GM23248 (cell line): ENCODE measurements around the gene CERKL. TPM values are rescaled to one million over a fixed set of nuclear protein-coding genes. Genes with fewer than 3 reads are reported as not detected.

Experiments used
- DNase-seq: peaks from one replicate; pipeline ENCODE4 v3.0.0-alpha.2; 2015
- H2AFZ ChIP-seq: fragments of 200-600 bp; sonication (generic); 2 replicates; pipeline ENCODE4 v1.6.1; 2016; ENCODE audit warnings: antibody characterized with exemption
- H3F3A ChIP-seq: fragments of 200-600 bp; sonication (generic); 2 replicates; pipeline ENCODE4 v1.6.1; 2016; ENCODE audit warnings: mild to moderate bottlenecking, antibody characterized with exemption, mixed run types; ENCODE audit not compliant: insufficient read depth
- H3K27ac ChIP-seq: fragments of 200-600 bp; sonication (generic); 2 replicates; pipeline ENCODE4 v1.5.1; 2016; ENCODE audit warnings: mild to moderate bottlenecking
- H3K27me3 ChIP-seq: fragments of 200-600 bp; sonication (generic); replicated peaks from 2 replicates; pipeline ENCODE4 v1.6.1; 2016; ENCODE audit warnings: mild to moderate bottlenecking; ENCODE audit not compliant: insufficient read depth
- H3K36me3 ChIP-seq: fragments of 200-600 bp; sonication (generic); 2 replicates; pipeline ENCODE4 v1.6.1; 2016; ENCODE audit warnings: low read depth, mild to moderate bottlenecking
- H3K4me1 ChIP-seq: fragments of 200-600 bp; sonication (generic); 2 replicates; pipeline ENCODE4 v1.6.1; 2016; ENCODE audit warnings: mild to moderate bottlenecking; ENCODE audit not compliant: insufficient read depth
- H3K4me2 ChIP-seq: fragments of 200-600 bp; sonication (generic); one replicate; pipeline ENCODE4 v1.6.1; 2016; ENCODE audit warnings: mild to moderate bottlenecking; ENCODE audit not compliant: unreplicated experiment
- H3K4me3 ChIP-seq: fragments of 200-600 bp; sonication (generic); 2 replicates; pipeline ENCODE4 v1.5.1; 2016; ENCODE audit warnings: mild to moderate bottlenecking
- H3K79me2 ChIP-seq: fragments of 200-600 bp; sonication (generic); 2 replicates; pipeline ENCODE4 v1.6.1; 2016; ENCODE audit warnings: mild to moderate bottlenecking; ENCODE audit not compliant: insufficient read depth
- H3K9ac ChIP-seq: fragments of 200-600 bp; sonication (generic); 2 replicates; pipeline ENCODE4 v1.6.1; 2016; ENCODE audit warnings: mild to moderate bottlenecking
- H3K9me2 ChIP-seq: fragments of 200-600 bp; sonication (generic); 2 replicates; pipeline ENCODE4 v1.6.1; 2016; ENCODE audit warnings: mixed run types, mild to moderate bottlenecking, moderate library complexity; ENCODE audit not compliant: insufficient read depth
- H3K9me3 ChIP-seq: fragments of 200-600 bp; sonication (generic); one replicate; pipeline ENCODE4 v1.6.1; 2017; ENCODE audit warnings: low read depth
- H4K20me1 ChIP-seq: fragments of 200-600 bp; sonication (generic); 2 replicates; pipeline ENCODE4 v1.6.0; 2016; ENCODE audit not compliant: insufficient read depth
- EZH2 ChIP-seq: fragments of 200-600 bp; sonication (generic); IDR thresholded peaks from 2 replicates; pipeline ENCODE4 v1.6.1; 2018; ENCODE audit warnings: antibody characterized with exemption, mild to moderate bottlenecking; ENCODE audit not compliant: insufficient read depth, poor library complexity, severe bottlenecking
- EZH2phosphoT487 ChIP-seq: fragments of 200-600 bp; sonication (generic); IDR thresholded peaks from 2 replicates; pipeline ENCODE4 v1.6.1; 2018; ENCODE audit warnings: antibody characterized with exemption, moderate library complexity, mild to moderate bottlenecking, low read depth; ENCODE audit not compliant: insufficient read depth
- WGBS, 2 experiments: methylation state at CpG; one replicate each; pipeline ENCODE4 v1.1.6; 2015 to 2017; ENCODE audit warnings: low lambda C conversion rate in 2 of 2, low coverage in 1 of 2; ENCODE audit errors: missing lambda C conversion rate in 2 of 2; 5-methylcytosine and 5-hydroxymethylcytosine counted together
- in situ Hi-C: fragments of 300-500 bp; cut with MboI; formaldehyde crosslinking; loops from 2 replicates; pipeline ENCODE4 v1.15.0; 2020
- polyA plus RNA-seq: library from polyadenylated mRNA; unstranded; fragments of >200 nt; fragmentation: Nextera tagmentation; extraction: Ambion mirVana; gene quantifications from 2 replicates; pipeline ENCODE4 v1.2.1, GENCODE V29; 2016
- total RNA-seq: library from RNA; depleted of rRNA; stranded (reverse); fragments of >200 nt; shearing (Covaris generic); gene quantifications from 2 replicates; pipeline ENCODE4 v1.2.3, GENCODE V29; 2014; rRNA removed

CERKL gene
- total and polyA plus RNA-seq, 2 experiments from 2014 or later = 5.2 TPM; not detected in 1

DNA sequence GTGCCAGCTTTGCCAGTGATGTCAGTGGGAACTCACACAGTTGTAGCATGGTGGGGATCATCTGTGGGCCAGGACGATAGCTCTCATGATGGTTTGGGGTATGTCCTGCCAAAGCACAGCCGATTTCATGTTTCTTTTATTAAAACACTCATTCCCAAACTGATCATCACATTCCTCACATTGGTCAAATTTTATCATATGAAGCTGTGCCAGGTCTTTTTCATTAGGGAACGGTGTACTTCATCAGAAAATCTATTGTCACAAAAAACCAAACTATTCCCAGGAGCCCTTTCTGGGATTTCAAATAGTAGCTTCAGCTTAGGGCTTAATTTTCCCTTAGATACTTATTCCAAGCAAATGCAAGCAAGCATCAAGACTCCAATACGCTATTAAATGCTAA is 157.7 kb downstream of the CERKL start:
- H3K79me2 ChIP-seq = no peaks in the 10 kb centered on the region
- H3K4me1 ChIP-seq = no peaks in the 10 kb centered on the region
- H3K9me2 ChIP-seq = no peaks in the 10 kb centered on the region
- no peaks in the 10 kb centered on the region for H3K27me3 ChIP-seq
- no peak overlapping the region for H3K4me3 ChIP-seq
- 49 to 54% methylated on average over 4 of the region's 4 CpGs for WGBS, 2 experiments
- no peak overlapping the region for H3K27ac ChIP-seq
- peaks cover 42% of the 10 kb centered on the region for H3K36me3 ChIP-seq
- H3K9me3 ChIP-seq = no peaks in the 10 kb centered on the region
- H2AFZ ChIP-seq = no peak overlapping the region
- H3K9ac ChIP-seq = no peak overlapping the region
- no peaks in the 10 kb centered on the region for H4K20me1 ChIP-seq
- H3K4me2 ChIP-seq = no peak overlapping the region
- TF ChIP-seq EZH2phosphoT487 = no peak
- TF ChIP-seq EZH2 = no peak
- no peaks in the 10 kb centered on the region for H3F3A ChIP-seq
- in situ Hi-C loops = no loop called here
- DNase-seq = no peak

Other genes with a start within 250 kb of the CERKL start
- gene ITGA4, start 199.7 kb downstream of the CERKL start, total RNA-seq = 33.3 and 40.0 TPM in 2 replicates
- 25.9 and 26.3 TPM in 2 replicates for gene ITGA4, start 199.7 kb downstream of the CERKL start, polyA plus RNA-seq
- not detected in 2 replicates for gene NEUROD1, start 23.4 kb upstream of the CERKL start, total RNA-seq
- not detected in 2 replicates for gene NEUROD1, start 23.4 kb upstream of the CERKL start, polyA plus RNA-seq
- gene ITPRID2, start 234.6 kb upstream of the CERKL start, total RNA-seq = 52.7 and 95.4 TPM in 2 replicates
- 26.4 and 27.8 TPM in 2 replicates for gene ITPRID2, start 234.6 kb upstream of the CERKL start, polyA plus RNA-seq